Muscle layer of colon (tissue), 2 donors: ENCODE measurements around the gene SMG9.
A peak's percentile ranks its signal among the peaks of the same experiment; 100 is the strongest.
"Not testable (repeated sequence)": the region's sequence is repeated elsewhere in the genome, so short reads cannot be mapped to it uniquely, and the experiment has no call there.

Experiments used
- H3K27ac ChIP-seq: one replicate; pipeline ENCODE4 v1.7.0; 2013; ENCODE audit warnings: low read depth, mild to moderate bottlenecking, low read length, moderate library complexity
- H3K27me3 ChIP-seq, 2 donors: one replicate each; pipeline ENCODE4 v1.7.0; 2013; ENCODE audit warnings: low read length in 2 of 2, mild to moderate bottlenecking in 2 of 2; ENCODE audit not compliant: insufficient read depth in 2 of 2, control insufficient read depth in 1 of 2
- H3K36me3 ChIP-seq: one replicate; pipeline ENCODE4 v1.7.0; 2013; ENCODE audit warnings: mild to moderate bottlenecking, low read length; ENCODE audit not compliant: insufficient read depth
- H3K4me1 ChIP-seq: one replicate; pipeline ENCODE4 v1.7.0; 2013; ENCODE audit warnings: mild to moderate bottlenecking, low read length; ENCODE audit not compliant: insufficient read depth
- H3K4me3 ChIP-seq, 2 donors: one replicate each; pipeline ENCODE4 v1.7.0; 2013; ENCODE audit warnings: low read length in 2 of 2, low read depth in 1 of 2, mild to moderate bottlenecking in 1 of 2, moderate library complexity in 1 of 2
- H3K9ac ChIP-seq: one replicate; pipeline ENCODE4 v1.7.0; 2013; ENCODE audit warnings: low read length
- H3K9me3 ChIP-seq: one replicate; pipeline ENCODE4 v1.7.0; 2013; ENCODE audit warnings: mild to moderate bottlenecking, low read length
- donor health status: abdominal sarcoma.
- donor health status: Adenocarcinoma of cecum.

Gene SMG9

GRCh38 chr19:43766755-43767043 lies 11.9 kb upstream of the SMG9 start:
- no peak overlapping the region for H3K9ac ChIP-seq
- no peak overlapping the region for H3K4me3 ChIP-seq
- no peaks in the 10 kb centered on the region for H3K9me3 ChIP-seq
- peaks cover 19% of the 10 kb centered on the region for H3K4me1 ChIP-seq
- no peaks in the 10 kb centered on the region for H3K27me3 ChIP-seq
- H3K27ac ChIP-seq, result no peak overlapping the region
- H3K36me3 ChIP-seq, result no peaks in the 10 kb centered on the region

GRCh38 chr19:43765109-43765876 lies 10.5 kb upstream of the SMG9 start:
- no peaks in the 10 kb centered on the region for H3K9me3 ChIP-seq
- H3K9ac ChIP-seq, result no peak overlapping the region
- H3K4me1 ChIP-seq, result peaks cover 19% of the 10 kb centered on the region
- no peaks in the 10 kb centered on the region for H3K27me3 ChIP-seq
- H3K27ac ChIP-seq, result no peak overlapping the region
- no peaks in the 10 kb centered on the region for H3K36me3 ChIP-seq
- no peak overlapping the region for H3K4me3 ChIP-seq

- not testable (repeated sequence) for H3K27me3 ChIP-seq, H3K36me3 ChIP-seq, H3K9me3 ChIP-seq, H3K9ac ChIP-seq, H3K4me3 ChIP-seq, H3K27ac ChIP-seq
- H3K4me1 ChIP-seq, result peaks cover 19% of the 10 kb centered on the region
Observed at GRCh38 chr19:43764684-43765083, 9.9 kb upstream of the SMG9 start.

GRCh38 chr19:43763473-43763939 lies 8.7 kb upstream of the SMG9 start:
- no peaks in the 10 kb centered on the region for H3K27me3 ChIP-seq
- H3K9ac ChIP-seq, result no peak overlapping the region
- no peaks in the 10 kb centered on the region for H3K9me3 ChIP-seq
- H3K27ac ChIP-seq, result no peak overlapping the region
- H3K4me3 ChIP-seq, result no peak overlapping the region
- peaks cover 19% of the 10 kb centered on the region for H3K4me1 ChIP-seq
- no peaks in the 10 kb centered on the region for H3K36me3 ChIP-seq

- Histone ChIP-seq H3K27me3 (no peaks in the 10 kb centered on the region), H3K27ac (no peak overlapping the region), H3K4me3 (no peak overlapping the region), H3K36me3 (no peaks in the 10 kb centered on the region), H3K9me3 (no peaks in the 10 kb centered on the region), H3K9ac (no peak overlapping the region), H3K4me1 (peaks cover 19% of the 10 kb centered on the region)
Observed at GRCh38 chr19:43762814-43763213, 8.1 kb upstream of the SMG9 start.

- no peak overlapping the region for H3K27ac ChIP-seq
- H3K27me3 ChIP-seq, result no peaks in the 10 kb centered on the region
- no peak overlapping the region for H3K9ac ChIP-seq
- no peaks in the 10 kb centered on the region for H3K9me3 ChIP-seq
- H3K4me1 ChIP-seq, result peaks cover 19% of the 10 kb centered on the region
- H3K4me3 ChIP-seq, result no peak overlapping the region
- H3K36me3 ChIP-seq, result no peaks in the 10 kb centered on the region
Observed at GRCh38 chr19:43760941-43761340, 6.2 kb upstream of the SMG9 start.

GRCh38 chr19:43759515-43759914 lies 4.8 kb upstream of the SMG9 start:
- H3K36me3 ChIP-seq, result no peaks in the 10 kb centered on the region
- H3K27ac ChIP-seq, result no peak overlapping the region
- no peaks in the 10 kb centered on the region for H3K27me3 ChIP-seq
- no peak overlapping the region for H3K9ac ChIP-seq
- no peaks in the 10 kb centered on the region for H3K9me3 ChIP-seq
- H3K4me3 ChIP-seq, result no peak overlapping the region
- peaks cover 7% of the 10 kb centered on the region for H3K4me1 ChIP-seq

GRCh38 chr19:43755256-43755801 lies 567 bp upstream of the SMG9 start:
- peaks cover 29% of the 10 kb centered on the region for H3K4me1 ChIP-seq
- peaks cover 3% of the 10 kb centered on the region for H3K36me3 ChIP-seq
- no peaks in the 10 kb centered on the region for H3K27me3 ChIP-seq
- H3K9me3 ChIP-seq, result no peaks in the 10 kb centered on the region
- H3K4me3 ChIP-seq, result peak overlapping the region; percentile 80 to 98
- peak overlapping the region; percentile 86 for H3K9ac ChIP-seq
- H3K27ac ChIP-seq, result peak overlapping the region; percentile 93

- Histone ChIP-seq H3K4me1 (peaks cover 29% of the 10 kb centered on the region), H3K36me3 (peaks cover 11% of the 10 kb centered on the region), H3K4me3 (peak overlapping the region; percentile 80 to 98)
Observed at GRCh38 chr19:43754253-43754502, 584 bp downstream of the SMG9 start.

GRCh38 chr19:43752287-43752875 lies 2.4 kb downstream of the SMG9 start:
- H3K9me3 ChIP-seq, result no peaks in the 10 kb centered on the region
- no peaks in the 10 kb centered on the region for H3K27me3 ChIP-seq
- peaks cover 29% of the 10 kb centered on the region for H3K4me1 ChIP-seq
- no peak overlapping the region for H3K27ac ChIP-seq
- no peak overlapping the region for H3K4me3 ChIP-seq
- peaks cover 25% of the 10 kb centered on the region for H3K36me3 ChIP-seq
- no peak overlapping the region for H3K9ac ChIP-seq

More at GRCh38 chr19:43754253-43754502, 584 bp downstream of the SMG9 start:
- Histone ChIP-seq H3K9ac (peak overlapping the region; percentile 86), H3K9me3 (no peaks in the 10 kb centered on the region), H3K27ac (peak overlapping the region; percentile 93), H3K27me3 (no peaks in the 10 kb centered on the region)

GRCh38 chr19:43751466-43752220 lies 3.1 kb downstream of the SMG9 start:
- Histone ChIP-seq H3K27ac (no peak overlapping the region), H3K27me3 (no peaks in the 10 kb centered on the region), H3K36me3 (peaks cover 33% of the 10 kb centered on the region), H3K4me1 (peaks cover 29% of the 10 kb centered on the region), H3K9ac (no peak overlapping the region), H3K9me3 (no peaks in the 10 kb centered on the region), H3K4me3 (no peak overlapping the region)
